Amniotic stem cell (primary cell): ENCODE measurements around the gene AGAP9.
"Not testable (repeated sequence)": the region's sequence is repeated elsewhere in the genome, so short reads cannot be mapped to it uniquely, and the experiment has no call there.

ENCODE experiments used
- DNase-seq: peaks from one replicate; lab custom pipeline; 2025; lab: John Stamatoyannopoulos, UW

The AGAP9 gene

GRCh38 chr10:47485943-47486342, 37.5 kb downstream of the AGAP9 start:
- DNase-seq: not testable (repeated sequence)

GRCh38 chr10:47484786-47485185, 38.7 kb downstream of the AGAP9 start:
- DNase-seq: not testable (repeated sequence)

GRCh38 chr10:47483923-47484322, 39.5 kb downstream of the AGAP9 start, which contains the start of gene ANXA8:
Gene ANXA8 (minus strand): TSS chr10:47484115. CDS start chr10:47483933, 182 bp downstream.
- not testable (repeated sequence) for DNase-seq

- DNase-seq: not testable (repeated sequence)
Observed at GRCh38 chr10:47482367-47482766, 41.1 kb downstream of the AGAP9 start.

- DNase-seq: not testable (repeated sequence)
Observed at GRCh38 chr10:47481768-47482181, 41.7 kb downstream of the AGAP9 start.

GRCh38 chr10:47481182-47481766, 42.2 kb downstream of the AGAP9 start:
- DNase-seq: not testable (repeated sequence)

- not testable (repeated sequence) for DNase-seq
Observed at GRCh38 chr10:47480133-47480532, 43.3 kb downstream of the AGAP9 start.

GRCh38 chr10:47478114-47478513, 45.3 kb downstream of the AGAP9 start:
- not testable (repeated sequence) for DNase-seq

- not testable (repeated sequence) for DNase-seq
Observed at GRCh38 chr10:47477078-47477477, 46.4 kb downstream of the AGAP9 start.

- DNase-seq: not testable (repeated sequence)
Observed at GRCh38 chr10:47475101-47475500, 48.3 kb downstream of the AGAP9 start.

GRCh38 chr10:47473516-47473915, 49.9 kb downstream of the AGAP9 start:
- DNase-seq: not testable (repeated sequence)

- DNase-seq: not testable (repeated sequence)
Observed at GRCh38 chr10:47472647-47473046, 50.8 kb downstream of the AGAP9 start.

- not testable (repeated sequence) for DNase-seq
Observed at GRCh38 chr10:47472072-47472471, 51.4 kb downstream of the AGAP9 start.

GRCh38 chr10:47468731-47469528, 54.5 kb downstream of the AGAP9 start:
- DNase-seq: not testable (repeated sequence)

- not testable (repeated sequence) for DNase-seq
Observed at GRCh38 chr10:47467957-47468356, 55.5 kb downstream of the AGAP9 start.

- DNase-seq: not testable (repeated sequence)
Observed at GRCh38 chr10:47467458-47467857, 56.0 kb downstream of the AGAP9 start.

- DNase-seq: not testable (repeated sequence)
Observed at GRCh38 chr10:47465216-47465917, 58.1 kb downstream of the AGAP9 start.

- not testable (repeated sequence) for DNase-seq
Observed at GRCh38 chr10:47462577-47463358, 60.7 kb downstream of the AGAP9 start.

- peak; percentile 42 for DNase-seq
Observed at GRCh38 chr10:47461261-47461687, 62.2 kb downstream of the AGAP9 start.

GRCh38 chr10:47458466-47459154, 64.8 kb downstream of the AGAP9 start:
- no peak for DNase-seq

- DNase-seq: no peak
Observed at GRCh38 chr10:47457826-47458225, 65.6 kb downstream of the AGAP9 start.
